ENCODE data around the gene HIRA. TPM values are rescaled to one million over a fixed set of nuclear protein-coding genes. Genes with fewer than 3 reads are reported as not detected.
A peak's percentile ranks its signal among the peaks of the same experiment; 100 is the strongest.
"Not testable (repeated sequence)": the region's sequence is repeated elsewhere in the genome, so short reads cannot be mapped to it uniquely, and the experiment has no call there.

Gene HIRA
- total RNA-seq, 2 experiments from 2014 or later: 16.2 to 18.0 TPM

DNA sequence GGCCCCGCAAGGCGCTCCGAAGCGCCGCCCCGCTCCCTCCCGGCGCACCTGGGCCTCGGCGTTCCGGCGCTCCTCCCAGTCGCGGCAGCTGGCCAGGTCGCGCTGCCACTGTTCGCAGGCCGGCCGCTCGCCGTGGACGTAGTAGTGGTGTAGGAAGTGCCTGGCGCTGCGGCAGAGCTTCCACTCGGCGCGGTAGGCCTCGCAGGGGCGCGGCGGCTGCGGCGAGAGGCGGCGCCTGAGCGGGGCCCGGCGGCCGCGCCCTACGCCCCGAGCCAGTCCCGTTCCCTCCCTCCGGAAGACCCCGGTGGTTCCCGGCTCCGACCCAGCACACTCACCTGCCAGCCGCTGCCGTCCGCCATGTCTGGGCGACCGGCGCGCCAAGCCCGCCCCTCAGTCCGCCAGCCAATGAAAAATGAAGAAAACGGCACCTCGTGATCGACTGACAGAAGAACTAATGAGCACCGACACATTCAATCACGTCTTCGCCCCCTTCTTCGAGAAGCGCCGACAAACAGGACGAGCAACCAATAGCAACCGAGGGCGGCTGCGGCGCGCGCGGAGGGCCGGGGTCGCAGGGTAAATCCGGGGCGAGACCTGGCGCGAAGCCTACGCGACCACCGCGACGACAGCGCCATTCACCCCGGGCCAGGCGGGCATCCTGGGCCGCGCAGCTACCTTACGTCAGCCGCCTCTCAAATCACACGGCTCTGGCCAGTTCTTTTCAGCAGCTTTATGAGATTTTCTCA, 16.0 kb upstream of the HIRA start, which contains the start of gene C22orf39:
Gene C22orf39 (minus strand): TSS at position 382 of the 746 bp plus-strand sequence. CDS start 23 bp downstream, at position 359.
- CTCF ChIA-PET: interaction anchor here (0.7 kb wide), 1 partner anchor 14 kb away, joined by 3 read pairs; no protein-coding TSS in a partner anchor
- peak; percentile 93 for DNase-seq
- no peaks in the 10 kb centered on the region for H3K27me3 Mint-ChIP-seq (ENCODE audit: low read depth)
- intact Hi-C loops (cut with micrococcal nuclease): loop anchor here (1.0 to 5.0 kb wide), 2 partner anchors 15 to 160 kb away; partner anchors contain the start of gene MRPL40
- H3K4me3 Mint-ChIP-seq: peak within 1 kb of the TSS; percentile 86
- peaks cover 46% of the 10 kb centered on the region for H3K4me1 Mint-ChIP-seq (ENCODE audit: low read depth)
- no peaks in the 10 kb centered on the region for H3K9me3 Mint-ChIP-seq
- peak within 1 kb of the TSS; percentile 90 for H3K27ac Mint-ChIP-seq
- H3K36me3 Mint-ChIP-seq (ENCODE audit: low read depth): peaks cover 22% of the 10 kb centered on the region

DNA sequence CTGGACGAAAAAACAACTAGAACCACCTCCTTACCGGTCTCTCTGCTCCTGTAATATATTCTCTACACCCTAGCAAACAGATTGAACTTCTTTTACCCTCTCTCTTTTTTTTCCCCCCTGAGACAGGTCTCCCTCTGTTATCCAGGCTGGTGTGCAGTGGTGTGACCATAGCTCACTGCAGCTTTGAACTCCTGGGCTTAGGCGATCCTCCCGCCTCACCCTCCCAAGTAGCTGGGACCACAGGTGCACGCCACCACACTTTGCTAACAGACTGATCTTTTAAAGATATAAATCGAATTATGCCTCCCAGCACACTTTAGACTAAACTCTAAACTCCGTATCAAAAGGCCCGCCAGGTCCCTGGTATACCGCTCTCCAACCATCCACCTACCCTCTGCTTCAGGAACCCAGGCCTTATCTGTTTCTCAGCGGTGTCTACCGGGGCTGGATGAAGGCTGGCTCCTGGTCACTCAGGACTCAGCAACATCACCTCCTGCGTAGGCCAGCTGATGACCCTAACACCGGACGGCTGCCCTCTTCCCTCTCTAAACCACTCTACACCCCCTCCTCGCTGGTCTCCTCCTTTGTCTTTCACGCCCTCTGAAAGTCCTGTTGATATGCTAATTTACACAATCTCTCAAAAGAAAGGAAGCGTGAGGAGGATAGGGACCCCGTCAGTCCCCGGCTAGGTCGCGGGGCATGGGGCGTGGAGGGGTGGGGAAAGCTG, 15.2 kb upstream of the HIRA start:
- H3K27ac Mint-ChIP-seq: peak overlapping the region; percentile 80
- H3K9me3 Mint-ChIP-seq: no peaks in the 10 kb centered on the region
- H3K27me3 Mint-ChIP-seq (ENCODE audit: low read depth): no peaks in the 10 kb centered on the region
- intact Hi-C loops (cut with micrococcal nuclease): loop anchor here (1.0 to 5.0 kb wide), 2 partner anchors 14 to 161 kb away; partner anchors contain the start of gene MRPL40
- peak overlapping the region; percentile 86 for H3K4me3 Mint-ChIP-seq
- CTCF ChIA-PET: interaction anchor here (0.7 kb wide), 1 partner anchor 13 kb away, joined by 3 read pairs; no protein-coding TSS in a partner anchor
- DNase-seq: no peak
- H3K4me1 Mint-ChIP-seq (ENCODE audit: low read depth): peaks cover 46% of the 10 kb centered on the region
- peaks cover 19% of the 10 kb centered on the region for H3K36me3 Mint-ChIP-seq (ENCODE audit: low read depth)

DNA sequence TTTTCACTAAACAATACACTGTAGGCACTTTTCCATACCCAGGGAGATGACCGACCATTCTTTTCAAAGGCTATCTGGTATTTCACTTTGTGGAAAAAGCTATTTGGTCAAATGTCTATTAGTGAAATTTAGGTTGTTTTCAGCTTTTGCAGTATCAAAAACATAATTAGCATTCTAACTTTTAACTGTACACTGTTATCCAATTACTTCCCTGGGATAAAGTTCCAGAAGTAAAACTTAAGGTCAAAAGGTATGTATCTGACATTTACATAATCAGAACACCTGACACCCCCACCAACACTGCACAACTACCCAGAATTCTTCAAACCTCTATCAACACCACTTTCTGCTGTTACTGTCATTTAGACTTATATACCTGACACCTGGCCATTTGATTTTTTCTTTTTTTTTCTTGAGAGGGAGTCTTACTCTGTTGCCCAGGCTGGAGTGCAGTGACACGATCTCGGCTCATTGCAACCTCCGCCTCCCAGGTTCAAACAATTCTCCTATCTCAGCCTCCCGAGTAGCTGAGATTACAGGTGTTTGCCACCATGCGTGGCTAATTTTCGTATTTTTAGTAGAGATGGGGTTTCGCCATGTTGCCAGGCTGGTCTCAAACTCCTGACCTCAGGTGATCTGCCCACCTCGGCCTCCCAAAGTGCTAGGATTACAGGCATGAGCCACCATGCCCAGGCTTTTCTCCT, 13.9 kb upstream of the HIRA start:
- CTCF ChIA-PET; H3K9me3 Mint-ChIP-seq; H3K27me3 Mint-ChIP-seq (ENCODE audit: low read depth); H3K27ac Mint-ChIP-seq; H3K4me3 Mint-ChIP-seq; DNase-seq: not testable (repeated sequence)
- peaks cover 15% of the 10 kb centered on the region for H3K36me3 Mint-ChIP-seq (ENCODE audit: low read depth)
- H3K4me1 Mint-ChIP-seq (ENCODE audit: low read depth): peaks cover 46% of the 10 kb centered on the region
- intact Hi-C loops (cut with micrococcal nuclease): loop anchor here (5.0 kb wide), 1 partner anchor 162 kb away; no protein-coding TSS in a partner anchor

DNA sequence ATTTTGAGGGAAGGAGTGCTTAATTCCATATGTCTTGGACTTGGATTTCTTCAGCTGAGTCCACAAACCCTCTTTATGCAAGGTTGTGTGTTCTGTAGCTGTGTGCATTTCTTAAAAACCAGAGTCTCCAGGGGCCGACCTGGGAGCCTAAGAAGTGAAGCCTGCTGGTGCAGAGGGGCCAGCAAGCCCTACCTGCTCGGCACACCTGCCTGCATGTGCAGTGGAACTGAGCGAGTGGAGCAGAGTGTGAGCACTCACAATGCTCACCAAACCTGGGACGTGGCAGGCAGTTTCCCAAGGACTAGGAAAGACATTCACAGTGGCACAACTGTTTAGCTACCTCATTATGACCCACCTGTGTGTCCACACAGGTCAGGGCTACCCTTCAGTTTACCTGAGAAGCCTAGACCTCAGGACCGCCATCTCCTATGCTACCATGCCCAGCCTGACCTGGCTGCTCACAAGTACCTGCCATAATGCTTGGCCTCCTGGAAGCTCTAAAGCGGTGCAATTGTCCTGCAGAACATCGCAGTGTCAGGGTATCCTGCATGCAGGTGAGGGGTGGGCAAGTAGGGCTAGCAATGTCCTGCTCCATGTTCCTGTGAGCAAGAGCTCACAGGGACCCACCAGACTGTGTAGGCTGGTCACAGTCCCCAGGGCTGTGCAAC, 12.1 kb upstream of the HIRA start:
- DNase-seq: no peak
- H3K36me3 Mint-ChIP-seq (ENCODE audit: low read depth): peaks cover 17% of the 10 kb centered on the region
- CTCF ChIA-PET: interaction anchor here (0.6 kb wide), 1 partner anchor 10 kb away, joined by 3 read pairs; no protein-coding TSS in a partner anchor
- H3K27ac Mint-ChIP-seq: no peak overlapping the region
- peaks cover 36% of the 10 kb centered on the region for H3K4me1 Mint-ChIP-seq (ENCODE audit: low read depth)
- H3K27me3 Mint-ChIP-seq (ENCODE audit: low read depth): no peaks in the 10 kb centered on the region
- no peak overlapping the region for H3K4me3 Mint-ChIP-seq
- intact Hi-C loops (cut with micrococcal nuclease): no loop called here
- no peaks in the 10 kb centered on the region for H3K9me3 Mint-ChIP-seq

DNA sequence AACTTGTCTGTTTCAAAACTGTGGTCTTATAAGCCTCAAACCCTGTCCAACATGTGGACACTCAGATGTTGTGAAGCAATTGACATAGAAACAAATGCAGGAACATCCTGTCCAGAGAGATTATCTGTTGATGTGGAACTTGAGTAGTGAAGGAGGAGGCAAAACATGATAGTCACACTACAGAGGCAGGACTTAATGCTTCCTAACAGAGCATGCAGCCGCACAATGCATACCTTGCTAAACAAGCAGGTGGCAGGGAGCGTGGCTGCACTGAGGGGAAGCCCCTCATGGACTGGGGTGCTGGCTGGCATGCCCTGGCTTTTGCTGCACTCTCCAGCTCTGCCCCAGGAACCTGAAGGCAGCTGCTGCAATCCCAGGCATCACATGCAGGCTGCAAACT, 10.6 kb upstream of the HIRA start:
- DNase-seq: no peak
- H3K27me3 Mint-ChIP-seq (ENCODE audit: low read depth): no peaks in the 10 kb centered on the region
- H3K4me1 Mint-ChIP-seq (ENCODE audit: low read depth): peaks cover 30% of the 10 kb centered on the region
- H3K9me3 Mint-ChIP-seq: no peaks in the 10 kb centered on the region
- intact Hi-C loops (cut with micrococcal nuclease): no loop called here
- peak overlapping the region; percentile 50 for H3K27ac Mint-ChIP-seq
- peaks cover 15% of the 10 kb centered on the region for H3K36me3 Mint-ChIP-seq (ENCODE audit: low read depth)
- no peak overlapping the region for H3K4me3 Mint-ChIP-seq
- CTCF ChIA-PET: no interaction called here

DNA sequence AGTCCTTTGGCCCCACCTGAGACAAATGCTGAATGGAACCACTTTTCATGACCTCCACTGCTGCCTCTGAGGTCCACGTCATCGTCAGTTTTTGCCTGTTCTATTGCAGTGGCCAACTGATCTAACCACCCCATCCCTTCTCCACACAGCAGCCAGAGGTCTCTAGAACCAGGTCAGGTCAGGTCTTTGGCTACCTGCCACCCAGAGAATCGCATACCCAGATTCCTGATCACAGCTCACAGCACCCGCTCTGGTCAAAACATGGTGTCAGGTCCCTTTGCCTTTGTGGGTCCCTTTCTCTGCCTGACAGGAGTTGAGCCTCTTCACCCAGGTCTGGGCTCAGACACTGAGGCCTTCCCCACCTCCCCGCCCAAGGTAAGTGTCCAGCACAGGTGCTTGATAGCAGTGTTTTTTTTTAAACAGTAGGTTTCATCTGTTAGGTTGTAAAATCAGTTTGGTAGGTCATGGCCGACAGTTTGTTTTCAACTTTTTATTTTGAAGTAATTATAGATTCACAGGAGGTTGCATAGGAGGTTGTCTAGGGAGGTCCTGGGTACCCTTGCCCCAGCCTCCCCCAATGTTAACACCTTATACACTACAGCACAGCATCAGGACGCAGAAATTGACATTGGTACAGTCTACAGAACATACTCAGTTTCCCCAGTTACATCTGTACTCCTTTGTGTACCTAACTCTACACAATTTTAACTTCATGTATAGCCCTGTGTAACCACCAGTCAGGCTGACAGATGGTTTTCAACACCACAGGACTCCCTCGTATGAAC, 9.1 kb upstream of the HIRA start:
- peak overlapping the region; percentile 44 for H3K27ac Mint-ChIP-seq

DNA sequence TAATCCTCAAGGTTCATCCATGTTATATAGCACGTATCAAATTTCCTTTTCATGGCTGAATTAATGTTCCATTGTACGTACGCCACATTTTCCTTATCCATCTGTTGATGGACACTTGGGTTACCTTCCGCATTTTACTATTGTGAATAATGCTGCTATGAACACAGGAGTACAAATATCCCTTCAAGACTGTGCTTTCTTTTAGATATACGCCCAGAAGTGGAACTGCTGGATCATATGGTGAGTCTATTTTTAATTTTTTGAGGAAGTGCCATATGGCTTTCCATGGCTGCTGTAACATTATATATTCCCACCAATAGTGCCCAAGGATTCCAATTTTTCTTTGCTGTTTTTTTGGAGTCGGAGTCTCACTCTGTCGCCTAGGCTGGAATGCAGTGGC, 6.8 kb upstream of the HIRA start:
- Mint-ChIP-seq H3K4me3 (no peak overlapping the region), H3K27me3 (ENCODE audit: low read depth) (no peaks in the 10 kb centered on the region), H3K9me3 (no peaks in the 10 kb centered on the region), H3K27ac (no peak overlapping the region), H3K36me3 (ENCODE audit: low read depth) (peaks cover 9% of the 10 kb centered on the region), H3K4me1 (ENCODE audit: low read depth) (peaks cover 15% of the 10 kb centered on the region)
- intact Hi-C loops (cut with micrococcal nuclease): no loop called here
- no peak for DNase-seq
- CTCF ChIA-PET: no interaction called here

More for the DNA sequence above, 9.1 kb upstream of the HIRA start:
- no peak for DNase-seq
- CTCF ChIA-PET: no interaction called here
- peaks cover 20% of the 10 kb centered on the region for H3K4me1 Mint-ChIP-seq (ENCODE audit: low read depth)
- peaks cover 9% of the 10 kb centered on the region for H3K36me3 Mint-ChIP-seq (ENCODE audit: low read depth)
- H3K27me3 Mint-ChIP-seq (ENCODE audit: low read depth): no peaks in the 10 kb centered on the region
- H3K9me3 Mint-ChIP-seq: no peaks in the 10 kb centered on the region
- no peak overlapping the region for H3K4me3 Mint-ChIP-seq
- intact Hi-C loops (cut with micrococcal nuclease): no loop called here

DNA sequence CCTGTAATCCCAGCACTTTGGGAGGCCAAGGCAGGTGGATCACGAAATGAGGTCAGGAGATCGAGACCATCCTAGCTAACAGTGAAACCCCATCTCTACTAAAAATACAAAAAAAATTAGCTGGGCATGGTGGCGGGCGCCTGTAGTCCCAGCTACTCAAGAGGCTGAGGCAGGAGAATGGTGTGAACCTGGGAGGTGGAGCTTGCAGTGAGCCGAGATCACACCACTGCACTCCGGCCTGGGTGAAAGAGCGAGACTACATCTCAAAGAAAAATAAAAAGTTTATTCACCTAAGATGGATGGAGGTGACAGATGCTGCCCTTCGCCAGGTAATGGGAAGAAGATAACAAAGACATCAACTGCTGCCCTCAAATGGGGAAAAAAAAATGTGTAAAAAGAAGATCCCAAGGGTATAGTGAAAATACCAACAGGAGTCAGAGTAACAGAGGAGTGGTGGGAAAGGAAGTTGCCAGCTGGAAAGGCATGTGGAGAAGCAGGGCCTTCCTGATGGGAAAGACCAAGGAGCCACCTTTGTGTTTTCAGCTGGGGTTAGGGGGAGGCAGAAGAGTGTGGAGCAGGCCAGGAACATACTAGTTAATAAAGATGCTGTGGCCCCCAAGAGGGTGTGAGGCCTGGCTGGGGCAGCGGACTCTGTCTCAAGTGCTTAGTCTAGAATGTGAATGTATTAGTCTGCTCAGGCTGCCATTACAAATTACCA, 5.1 kb upstream of the HIRA start:
- CTCF ChIA-PET, H3K27ac Mint-ChIP-seq: not testable (repeated sequence)

DNA sequence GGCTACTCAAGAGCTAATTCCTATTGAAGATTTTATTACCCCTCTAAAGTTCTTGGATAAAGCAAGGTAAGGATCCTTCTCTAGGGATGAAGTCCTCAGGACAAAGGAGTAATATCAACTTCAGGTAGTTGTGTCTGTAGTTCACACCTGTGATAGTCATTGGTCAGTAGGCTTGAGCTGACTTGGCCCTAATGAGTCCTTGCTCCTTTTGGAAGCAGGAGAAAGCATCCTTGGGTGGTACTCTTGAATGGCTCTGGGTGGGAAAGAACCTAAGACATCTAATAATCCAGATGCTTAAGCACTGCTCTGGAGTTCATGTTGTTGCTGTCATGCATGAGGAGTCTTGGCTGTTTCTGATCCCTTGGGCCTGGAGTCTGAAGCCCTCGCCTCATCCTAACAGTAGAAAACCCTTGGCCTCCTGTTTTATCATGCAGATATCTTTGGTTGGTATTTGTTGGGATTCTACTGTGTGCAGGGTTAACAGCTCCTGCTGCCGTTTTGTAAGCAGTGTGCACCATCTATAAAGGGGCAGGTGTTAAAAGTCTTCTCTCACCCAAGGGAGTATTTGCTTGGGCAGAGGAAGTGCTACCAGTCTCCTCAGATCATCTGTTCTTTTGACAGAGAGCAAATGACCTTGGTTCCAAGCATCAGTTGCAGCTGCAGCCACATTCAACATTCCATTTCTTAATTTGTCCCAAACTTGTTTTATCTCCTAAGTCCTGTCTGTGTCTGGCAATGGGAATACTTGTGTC, 3.5 kb upstream of the HIRA start:
- no peak for DNase-seq
- H3K4me1 Mint-ChIP-seq (ENCODE audit: low read depth): peaks cover 25% of the 10 kb centered on the region
- H3K27ac Mint-ChIP-seq: peak overlapping the region; percentile 61
- H3K4me3 Mint-ChIP-seq: no peak overlapping the region
- intact Hi-C loops (cut with micrococcal nuclease): loop anchor here (5.0 kb wide), 5 partner anchors 143 to 682 kb away; partner anchors contain the start of genes CLTCL1, DGCR2, RANBP1 and SLC25A1
- peaks cover 6% of the 10 kb centered on the region for H3K36me3 Mint-ChIP-seq (ENCODE audit: low read depth)
- CTCF ChIA-PET: no interaction called here
- no peaks in the 10 kb centered on the region for H3K27me3 Mint-ChIP-seq (ENCODE audit: low read depth)
- no peaks in the 10 kb centered on the region for H3K9me3 Mint-ChIP-seq

More for the DNA sequence above, 5.1 kb upstream of the HIRA start:
- H3K27me3 Mint-ChIP-seq (ENCODE audit: low read depth); intact Hi-C loops (cut with micrococcal nuclease); H3K4me3 Mint-ChIP-seq; H3K9me3 Mint-ChIP-seq; DNase-seq: not testable (repeated sequence)
- Mint-ChIP-seq H3K36me3 (ENCODE audit: low read depth) (peaks cover 12% of the 10 kb centered on the region), H3K4me1 (ENCODE audit: low read depth) (peaks cover 18% of the 10 kb centered on the region)

DNA sequence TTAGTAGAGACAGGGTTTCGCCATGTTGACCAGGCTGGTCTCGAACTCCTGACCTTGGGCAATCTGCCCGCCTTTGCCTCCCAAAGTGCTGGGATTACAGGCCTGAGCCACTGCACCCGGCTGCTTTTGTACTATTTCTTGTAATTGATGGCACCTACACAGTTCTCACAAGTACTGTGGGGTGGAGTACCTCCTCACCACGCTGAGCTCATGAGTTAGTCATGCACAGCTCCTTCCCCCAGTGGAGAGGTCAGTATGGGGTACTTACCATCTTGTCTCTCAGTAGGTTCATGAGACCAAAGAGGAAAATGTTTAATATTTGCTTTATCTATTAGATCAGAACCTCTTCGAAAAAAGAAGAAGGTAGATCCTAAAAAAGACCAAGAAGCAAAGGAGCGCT, 2.9 kb upstream of the HIRA start:
- H3K4me1 Mint-ChIP-seq (ENCODE audit: low read depth): peaks cover 31% of the 10 kb centered on the region
- intact Hi-C loops (cut with micrococcal nuclease): loop anchor here (5.0 kb wide), 5 partner anchors 142 to 683 kb away; partner anchors contain the start of genes CLTCL1, DGCR2, RANBP1 and SLC25A1
- CTCF ChIA-PET: interaction anchor here (0.9 kb wide), 1 partner anchor 10 kb away, joined by 3 read pairs; no protein-coding TSS in a partner anchor
- no peaks in the 10 kb centered on the region for H3K27me3 Mint-ChIP-seq (ENCODE audit: low read depth)
- peak overlapping the region; percentile 36 for H3K27ac Mint-ChIP-seq
- no peaks in the 10 kb centered on the region for H3K9me3 Mint-ChIP-seq
- DNase-seq: no peak
- peaks cover 6% of the 10 kb centered on the region for H3K36me3 Mint-ChIP-seq (ENCODE audit: low read depth)
- H3K4me3 Mint-ChIP-seq: no peak overlapping the region
